H1 (cell line): Measurements from ENCODE around the gene CCL22. TPM values are rescaled to one million over a fixed set of nuclear protein-coding genes. Genes with fewer than 3 reads are reported as not detected.

Source experiments
- CHD1 ChIP-seq: IDR thresholded peaks from 2 replicates; pipeline ENCODE4 v1.6.1; 2012; ENCODE audit warnings: low read depth, low read length, improper control_type of control experiment
- CHD7 ChIP-seq: fragments of 300-600 bp; sonication (generic); IDR thresholded peaks from 2 replicates; pipeline ENCODE4 v1.7.1; 2012; ENCODE audit warnings: low read length, moderate library complexity, mild to moderate bottlenecking, inconsistent platforms; ENCODE audit not compliant: insufficient replicate concordance
- E2F6 ChIP-seq: IDR thresholded peaks from 2 replicates; pipeline ENCODE4 v1.6.1; 2012; ENCODE audit warnings: inconsistent platforms
- HDAC2 ChIP-seq, 2 experiments: fragments of 300-600 bp in 1 of 2; sonication (generic) in 1 of 2; IDR thresholded peaks; 2 replicates each; pipeline ENCODE4 v1.6.1; 2011 to 2012; ENCODE audit warnings: low read depth in 2 of 2, low read length in 2 of 2, mild to moderate bottlenecking in 2 of 2, moderate library complexity in 2 of 2, borderline replicate concordance in 1 of 2, inconsistent platforms in 1 of 2
- KDM4A ChIP-seq: IDR thresholded peaks from one replicate; pipeline ENCODE4 v1.7.1; 2012; ENCODE audit warnings: low read depth, mild to moderate bottlenecking, moderate library complexity, low read length, inconsistent platforms; ENCODE audit not compliant: severe bottlenecking
- PHF8 ChIP-seq: fragments of 200-600 bp; sonication (generic); conservative IDR thresholded peaks from 2 replicates; pipeline ENCODE4 v1.7.1; 2012; ENCODE audit warnings: low read depth, mild to moderate bottlenecking, inconsistent platforms, low read length, moderate library complexity
- SP2 ChIP-seq: IDR thresholded peaks from 2 replicates; pipeline ENCODE4 v1.6.1; 2012; ENCODE audit warnings: mild to moderate bottlenecking, low read length, inconsistent platforms
- polyA plus RNA-seq, 7 experiments: library from polyadenylated mRNA; depleted of rRNA in 3 of 7; stranded (reverse) in 5 of 7; unstranded in 2 of 7; fragments of >200 nt in 5 of 7; fragments of 200-250 nt in 2 of 7; gene quantifications; 1 replicate in 5 of 7; 2 replicates in 1 of 7; 4 replicates in 1 of 7; pipeline versions ENCODE4 v1.2.1 to v1.2.3, GENCODE V29; 2011 to 2013; ENCODE audit warnings: missing spikeins in 2 of 7, mixed read lengths in 2 of 7
- total RNA-seq: library from RNA; stranded (reverse); fragmentation: NEBNext Ultra II Directional; extraction: Animal tissue kit (Norgen Biotek cat#: 25700); gene quantifications from 2 replicates; pipeline ENCODE4 v1.2.1, GENCODE V29; 2021

The CCL22 gene
- total and polyA plus RNA-seq, 2 of the 8 experiments (the other 6 are each of a cell fraction or from before 2014, with no cell fraction given): not detected

- TF ChIP-seq CHD7: no peak
- TF ChIP-seq HDAC2 (IDR thresholded peaks at IDR 0.05; ENCODE audit: borderline replicate concordance in 1 of 2, low read depth in 2 of 2, low read length in 2 of 2): no peak
- TF ChIP-seq PHF8: no peak
- TF ChIP-seq SP2: no peak
- TF ChIP-seq E2F6: no peak
- TF ChIP-seq KDM4A: no peak
- no peak for TF ChIP-seq CHD1
Measured at GRCh38 chr16:57341441-57342303, 16.9 kb upstream of the CCL22 start (continued).
